ENCODE measurements around the gene EIPR1.
"Not testable (repeated sequence)": the region's sequence is repeated elsewhere in the genome, so short reads cannot be mapped to it uniquely, and the experiment has no call there.

EIPR1 gene

DNA sequence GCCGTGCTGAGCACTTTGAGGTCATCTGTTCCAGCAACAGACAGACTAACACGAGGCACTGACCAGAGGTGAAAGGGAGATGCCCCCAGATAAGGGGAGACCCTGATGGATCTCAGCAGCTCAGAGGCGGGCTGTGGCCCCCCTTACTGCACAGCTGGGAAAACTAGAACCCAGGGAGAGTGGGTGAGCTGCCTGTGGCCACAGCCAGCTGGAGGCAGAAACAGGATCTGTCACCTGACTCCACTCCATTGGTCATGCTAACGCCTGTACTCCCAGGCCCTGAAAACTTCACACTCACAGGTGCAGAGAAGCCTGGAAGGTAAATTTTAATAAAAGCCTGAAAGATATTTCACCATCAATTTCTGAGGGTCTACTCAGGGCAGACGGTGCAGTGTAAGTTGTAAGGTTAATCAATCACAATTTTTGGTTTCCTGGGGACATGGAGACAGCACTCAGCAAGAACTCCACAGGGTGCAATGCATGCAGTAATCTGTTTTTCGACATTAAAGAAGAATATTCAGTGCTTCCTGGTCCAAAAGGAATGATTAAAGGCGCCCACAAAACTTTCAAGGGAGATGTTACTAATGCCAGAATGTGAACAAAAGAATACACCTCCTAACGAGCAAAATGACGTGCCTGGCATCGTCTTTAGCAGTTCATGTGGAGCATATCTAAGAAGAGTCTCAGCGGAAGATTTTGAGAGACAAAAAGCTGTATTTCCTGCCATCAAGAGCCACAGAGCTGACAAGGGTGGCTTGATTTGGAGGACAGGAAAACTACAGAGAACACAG is 173.4 kb downstream of the EIPR1 start:
- DNase-seq = no peak

DNA sequence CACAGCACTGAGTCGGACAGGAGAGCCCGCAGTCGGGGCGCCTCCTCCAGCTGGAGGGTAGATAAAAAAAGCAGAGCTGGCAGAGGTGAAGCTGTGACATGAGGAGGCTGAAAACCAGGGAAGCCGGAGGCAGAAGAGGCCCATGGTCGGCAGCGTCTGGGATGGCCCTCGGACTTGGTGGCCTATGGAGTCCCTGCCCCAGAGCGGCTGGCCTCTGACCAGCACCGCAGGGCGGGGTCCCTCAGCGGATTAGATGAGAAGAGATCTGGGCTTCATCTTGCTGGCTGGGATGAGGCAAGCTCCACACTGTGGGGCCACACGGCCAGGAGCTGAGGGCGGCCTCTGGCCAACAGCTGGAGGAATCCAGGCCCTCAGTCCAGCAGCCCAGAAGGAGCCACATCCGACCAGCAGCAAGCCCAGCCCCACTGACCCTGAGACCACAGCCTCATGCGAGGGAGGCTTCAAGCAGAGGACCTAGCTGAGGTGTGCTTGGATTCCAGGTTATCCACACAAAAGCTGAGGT is 174.1 kb downstream of the EIPR1 start:
- no peak for DNase-seq

DNA sequence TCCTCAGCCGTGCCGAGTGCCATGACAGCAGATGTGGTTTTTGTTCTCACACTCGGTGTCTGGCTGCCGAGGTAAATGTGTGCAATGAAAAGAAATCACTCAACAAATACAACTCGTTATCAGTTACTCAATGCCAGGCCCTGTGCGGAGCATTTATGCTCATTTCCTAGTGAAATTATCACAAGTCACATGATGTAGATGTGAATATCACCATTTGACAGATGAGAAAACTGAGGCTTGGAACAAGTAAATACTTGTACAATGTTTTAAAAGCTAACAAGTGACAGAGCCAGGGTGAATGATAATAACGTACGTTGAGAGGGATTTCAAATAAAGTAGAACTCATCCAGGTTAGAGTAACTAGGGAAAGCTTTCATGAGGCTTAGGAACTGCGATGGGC is 174.7 kb downstream of the EIPR1 start:
- DNase-seq = no peak

DNA sequence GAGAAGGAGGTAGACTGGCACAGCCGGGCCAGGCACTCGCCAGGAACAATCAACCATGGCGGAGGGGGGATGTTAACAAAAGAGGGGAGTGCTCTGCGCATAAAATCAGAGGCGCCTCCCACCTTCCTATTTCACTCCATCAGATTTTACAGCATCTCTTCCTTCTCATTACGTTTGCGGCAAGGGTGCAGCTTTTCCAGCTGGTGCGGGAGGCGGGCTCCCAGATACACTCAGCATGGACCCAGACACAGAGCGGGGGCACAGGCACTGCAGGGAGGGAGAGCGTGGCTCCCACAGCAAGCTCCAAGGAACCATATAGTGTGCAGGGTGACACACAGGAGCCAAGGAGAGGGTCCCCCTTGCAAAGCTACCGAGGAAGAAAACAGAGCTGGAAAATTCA is 176.3 kb downstream of the EIPR1 start:
- no peak for DNase-seq

DNA sequence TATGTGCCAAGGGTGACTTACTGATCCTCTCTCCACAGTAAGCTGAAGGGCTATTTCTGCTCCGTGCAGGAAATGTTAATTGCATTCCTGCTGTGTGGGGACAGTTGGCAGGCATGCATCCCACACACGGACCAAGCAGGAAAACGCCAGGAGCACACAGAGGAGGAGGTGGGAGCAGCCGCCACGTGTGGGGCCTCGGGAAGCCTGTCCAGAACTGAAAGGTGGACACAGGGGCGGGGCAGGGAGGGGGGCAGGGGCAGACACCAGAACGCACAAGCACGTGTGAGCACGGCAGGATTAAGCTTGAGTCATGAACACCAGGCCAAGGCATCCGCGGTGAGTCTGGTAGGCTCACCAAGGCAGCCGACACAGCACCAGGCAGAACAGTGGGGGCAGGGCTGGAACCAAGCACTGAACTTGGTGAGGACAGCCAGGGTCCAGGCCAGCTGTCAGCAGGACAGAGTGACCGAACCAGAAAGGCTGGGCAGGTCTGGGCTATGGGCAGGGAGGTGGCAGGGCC is 177.1 kb downstream of the EIPR1 start:
- no peak for DNase-seq

DNA sequence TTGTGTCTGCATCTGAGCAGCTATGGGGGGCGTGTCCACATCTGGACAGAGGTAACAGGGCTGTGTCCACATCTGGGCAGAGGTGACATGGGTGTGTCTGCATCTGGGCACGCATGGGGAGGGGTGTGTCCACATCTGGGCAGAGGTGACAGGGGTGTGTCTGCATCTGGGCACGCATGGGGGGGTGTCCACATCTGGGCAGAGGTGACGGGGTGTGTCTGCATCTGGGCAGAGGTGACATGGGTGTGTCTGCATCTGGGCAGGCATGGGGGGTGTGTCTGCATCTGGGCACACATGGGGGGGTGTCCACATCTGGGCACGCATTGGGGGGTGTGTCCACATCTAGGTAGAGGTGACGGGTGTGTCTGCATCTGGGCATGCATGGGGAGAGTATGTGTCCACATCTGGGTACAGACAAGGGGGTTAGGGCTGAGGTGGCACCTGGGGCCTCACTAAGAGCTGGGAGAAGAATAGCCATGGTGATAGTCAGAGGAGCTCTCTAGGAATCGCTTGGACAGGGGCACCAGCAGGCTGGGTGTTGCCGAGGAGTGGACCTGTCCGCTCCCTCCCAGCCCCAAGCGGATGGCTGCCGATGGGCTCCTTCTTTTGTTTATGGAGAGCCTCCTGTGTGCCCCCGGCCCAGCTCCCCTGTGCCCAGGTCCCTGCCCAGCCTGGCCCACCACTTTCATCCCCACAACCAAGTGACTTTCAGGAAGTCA is 177.8 kb downstream of the EIPR1 start:
- DNase-seq = no peak

DNA sequence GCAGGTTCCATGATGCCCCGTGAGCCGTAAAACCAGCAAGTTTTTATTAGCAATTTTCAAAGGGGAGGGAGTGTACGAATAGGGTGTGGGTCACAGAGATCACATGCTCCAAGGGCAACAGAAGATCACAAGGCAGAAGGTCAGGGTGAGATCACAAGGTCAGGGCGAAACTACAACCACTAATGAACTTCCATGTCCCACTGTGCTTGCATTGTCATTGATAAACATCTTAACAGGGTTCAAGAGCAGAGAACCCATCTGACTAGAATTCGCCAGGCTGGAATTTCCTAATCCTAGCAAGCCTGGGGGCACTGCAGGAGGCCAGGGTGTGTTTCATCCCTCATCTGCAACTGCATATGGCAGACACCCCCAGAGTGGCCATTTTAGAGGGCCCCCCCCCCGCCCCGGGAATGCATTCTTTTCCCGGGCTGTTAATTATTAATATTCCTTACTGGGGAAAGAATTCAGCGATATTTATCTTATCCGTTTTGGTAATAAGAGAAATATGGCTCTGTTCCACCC is 178.9 kb downstream of the EIPR1 start:
- DNase-seq = not testable (repeated sequence)

DNA sequence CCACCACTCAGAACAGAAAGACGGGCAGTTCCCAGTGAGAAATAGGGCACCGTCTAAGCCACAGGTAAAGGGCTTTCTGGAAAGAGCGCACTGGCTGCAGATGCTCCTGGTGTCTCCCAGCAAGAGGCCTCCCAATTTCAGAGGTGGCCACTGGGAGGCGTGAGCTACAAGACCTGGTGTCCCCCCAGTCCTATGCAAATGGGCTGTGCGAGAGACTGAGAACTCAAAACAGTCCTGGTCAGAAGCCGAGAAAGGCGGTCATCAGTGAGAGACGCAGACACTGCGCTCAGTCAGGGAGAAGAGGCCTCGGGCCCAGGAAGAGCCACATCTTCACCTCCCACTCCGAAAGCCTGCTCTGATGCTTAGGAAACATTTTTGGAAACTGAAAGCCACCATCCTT is 179.5 kb downstream of the EIPR1 start:
- DNase-seq = peak; percentile 21 to 25

DNA sequence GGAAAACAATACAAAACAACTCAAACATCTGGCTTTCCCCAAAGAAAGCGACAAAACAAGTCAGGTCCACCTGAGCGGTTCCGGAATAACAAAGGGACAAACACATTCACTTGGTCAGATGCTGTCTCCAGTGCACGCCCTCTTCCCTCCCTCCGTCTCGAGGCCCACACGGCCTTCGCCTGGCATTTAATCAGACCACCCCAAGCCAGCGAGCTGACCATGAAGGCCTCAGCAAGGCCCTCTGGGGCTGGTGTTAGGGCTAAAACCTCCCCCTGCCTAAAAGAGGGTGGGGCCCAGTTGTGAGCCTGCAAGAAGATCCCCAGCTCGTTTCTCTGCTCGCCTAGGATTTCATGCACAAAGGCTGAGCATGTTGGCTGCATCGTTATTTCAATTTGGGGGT is 180.3 kb downstream of the EIPR1 start:
- no peak for DNase-seq

DNA sequence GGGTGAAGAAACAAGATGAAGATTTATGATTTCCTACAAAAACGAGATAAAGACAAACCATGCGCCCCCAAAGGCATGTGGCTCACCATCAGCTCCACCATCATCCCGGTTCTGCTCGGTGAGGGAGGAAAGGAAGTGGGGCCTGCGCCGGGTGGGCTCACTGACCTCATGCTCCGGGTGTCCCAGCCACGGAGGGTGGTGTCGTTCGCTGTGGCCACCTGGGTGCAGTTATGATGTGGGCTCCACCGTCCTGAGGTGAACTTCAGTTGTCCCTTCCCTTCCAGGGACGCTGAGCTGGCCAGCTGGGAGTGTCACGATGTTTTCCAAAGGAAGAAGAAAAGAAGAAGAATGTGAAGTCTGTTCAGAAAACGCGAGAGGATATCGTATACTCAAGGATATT is 180.9 kb downstream of the EIPR1 start:
- DNase-seq = no peak

DNA sequence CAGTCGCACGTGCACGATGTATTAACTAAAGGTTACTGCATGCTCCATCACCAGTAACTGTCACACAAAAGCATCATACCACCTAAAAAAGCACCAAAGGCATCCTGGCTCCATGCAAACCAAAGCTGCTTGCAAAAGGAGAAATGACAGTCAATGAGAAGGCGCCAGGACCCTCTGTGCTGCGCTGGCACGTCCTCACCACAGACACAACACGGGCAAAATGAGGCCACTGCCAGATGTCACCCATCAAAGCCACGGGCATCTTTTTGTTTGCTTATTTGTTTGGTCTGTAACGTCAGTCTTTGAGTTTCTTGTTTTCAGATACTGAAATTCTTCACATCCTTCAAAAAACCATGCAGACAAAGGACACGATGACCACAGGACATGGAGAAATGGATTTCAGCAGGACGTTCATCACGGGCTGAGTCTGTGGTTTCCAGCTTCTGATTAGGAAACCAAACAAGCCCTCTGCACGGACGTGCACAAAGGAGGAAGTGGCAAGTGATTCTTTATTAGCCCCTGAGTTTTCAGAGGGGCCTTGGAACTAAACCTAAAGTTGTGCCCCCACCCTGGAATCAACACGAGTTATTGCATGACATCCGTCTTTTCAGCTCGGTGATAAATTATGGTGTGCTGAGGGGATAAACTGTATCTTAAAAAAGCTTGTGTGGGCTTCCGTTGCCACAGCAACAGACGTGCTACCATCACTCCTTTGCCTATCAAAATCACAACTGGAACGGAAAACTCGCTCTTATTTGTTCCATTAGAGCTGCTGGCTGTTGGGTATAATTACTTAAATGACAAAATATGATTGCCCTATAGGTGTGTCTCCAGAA is 181.8 kb downstream of the EIPR1 start:
- no peak for DNase-seq

DNA sequence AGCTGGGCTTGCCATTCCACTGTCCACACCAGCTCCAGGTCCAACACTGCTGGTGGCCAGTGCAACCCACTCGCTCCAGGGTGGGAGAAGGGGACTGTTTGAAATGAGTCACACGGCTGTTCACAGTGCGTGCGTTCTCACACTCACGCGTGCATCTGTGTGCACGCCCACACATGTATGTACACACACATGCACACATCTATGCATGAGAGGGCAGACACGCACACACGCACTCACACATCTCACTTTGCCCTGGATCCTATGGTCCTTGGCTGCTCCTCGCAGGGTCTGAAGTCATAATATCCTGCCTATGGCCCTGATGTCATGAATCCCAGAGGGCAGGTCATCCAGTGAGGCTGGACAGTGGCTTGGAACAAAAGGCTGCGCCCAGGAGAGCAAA is 182.8 kb downstream of the EIPR1 start:
- DNase-seq = no peak

DNA sequence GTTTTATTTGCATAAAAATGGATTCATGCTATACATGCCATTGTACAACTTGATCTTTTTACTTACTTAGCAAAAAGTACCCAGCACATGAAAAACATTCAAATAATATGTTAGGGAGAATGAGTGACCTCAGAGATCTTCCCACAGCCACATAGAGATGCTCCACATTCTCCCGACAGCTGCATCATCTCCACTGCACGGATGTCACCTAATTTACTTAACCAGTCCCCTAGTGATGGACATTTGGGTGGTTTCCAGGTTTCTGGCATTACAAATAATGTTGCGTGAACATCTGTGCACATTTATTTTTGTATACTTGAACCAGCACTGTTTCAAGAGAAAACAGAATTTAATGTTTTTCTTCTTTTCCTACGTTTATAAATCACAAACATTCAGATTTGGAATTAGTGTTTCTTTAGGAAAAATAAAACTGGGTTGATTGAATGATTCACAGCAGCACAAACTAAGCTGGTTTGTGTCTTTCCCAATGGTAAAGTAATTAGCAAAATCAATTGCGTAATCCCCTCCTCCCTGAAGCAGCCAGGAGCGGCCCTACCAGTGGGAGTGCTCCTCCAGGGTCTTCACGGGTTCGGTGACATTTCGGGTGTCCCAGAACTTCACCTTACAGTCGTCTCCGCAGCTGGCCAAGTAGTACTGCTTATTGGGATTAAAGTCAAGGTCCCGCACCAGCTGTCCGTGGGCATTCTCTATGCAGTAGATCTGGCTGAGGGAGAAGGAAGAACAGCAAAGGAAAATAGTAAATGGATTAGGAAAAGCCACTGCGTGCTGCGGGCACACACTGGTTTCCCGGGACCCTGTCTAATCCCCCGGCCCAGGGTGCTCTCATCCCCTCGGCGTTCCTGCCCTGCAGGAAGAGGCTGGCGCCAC is 183.9 kb downstream of the EIPR1 start:
- no peak for DNase-seq

DNA sequence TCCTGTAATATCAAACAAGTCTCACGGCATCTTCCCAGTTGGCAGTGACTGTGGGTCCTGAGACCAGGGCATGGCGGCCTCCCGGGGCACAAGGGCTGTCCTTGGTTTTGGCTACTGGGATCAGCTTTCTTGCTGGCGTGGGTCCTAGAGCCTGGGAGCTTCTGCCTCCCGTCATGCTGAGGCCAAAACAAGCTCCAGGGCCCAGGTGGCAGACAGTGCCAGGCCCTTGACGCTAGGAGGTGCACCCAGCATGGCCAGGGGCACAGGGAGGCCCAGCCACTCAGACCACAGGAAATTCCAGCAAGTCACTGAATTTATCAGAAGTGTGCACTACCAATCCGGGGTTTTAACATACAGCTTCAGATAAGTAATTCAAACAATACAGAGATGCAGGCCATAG is 184.7 kb downstream of the EIPR1 start:
- DNase-seq = no peak

DNA sequence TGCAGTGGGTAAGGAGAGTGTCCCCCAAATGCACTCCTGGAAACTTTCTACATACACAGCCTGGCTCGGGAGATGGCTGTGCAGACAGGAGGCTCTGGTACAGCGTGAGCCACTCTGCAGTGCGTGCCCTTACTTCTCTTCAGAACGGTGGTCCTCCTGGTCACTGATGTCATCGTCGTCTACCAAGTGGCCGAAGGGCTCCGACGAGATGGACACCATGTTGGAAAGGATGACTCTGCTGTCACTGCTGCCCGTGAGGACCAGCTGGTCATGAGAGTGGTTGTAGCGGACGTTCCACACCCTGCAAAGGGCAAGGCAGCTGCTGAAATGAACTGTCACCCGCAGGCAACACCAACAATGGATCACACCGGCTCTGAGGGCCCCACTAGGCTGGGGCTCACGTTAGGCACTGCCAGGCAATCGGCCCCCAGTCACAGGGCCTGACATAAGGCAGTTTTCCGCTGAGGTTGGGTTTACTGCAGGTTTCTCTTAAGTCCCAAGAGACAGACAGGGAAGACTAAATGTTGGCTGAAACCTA is 185.3 kb downstream of the EIPR1 start:
- no peak for DNase-seq

DNA sequence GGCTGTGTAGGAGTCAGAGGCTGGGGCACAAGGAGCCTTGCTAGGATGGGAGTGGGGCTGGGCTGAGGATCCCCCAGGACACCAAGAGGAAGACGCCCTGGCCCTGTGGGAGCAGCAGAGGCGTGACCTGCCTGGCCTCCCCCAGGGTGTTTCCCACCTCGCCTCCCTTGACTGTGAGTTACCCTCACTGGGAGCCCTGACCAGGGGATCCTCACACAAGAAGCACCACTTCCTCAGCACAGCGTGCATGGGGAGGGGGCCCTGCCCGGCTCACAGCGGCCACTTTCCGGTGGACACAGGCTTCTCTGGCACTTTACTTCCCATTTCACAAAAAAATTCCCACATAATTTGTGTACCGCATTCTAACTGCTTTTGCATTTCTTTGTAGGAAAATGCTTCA is 187.7 kb downstream of the EIPR1 start:
- DNase-seq = no peak

DNA sequence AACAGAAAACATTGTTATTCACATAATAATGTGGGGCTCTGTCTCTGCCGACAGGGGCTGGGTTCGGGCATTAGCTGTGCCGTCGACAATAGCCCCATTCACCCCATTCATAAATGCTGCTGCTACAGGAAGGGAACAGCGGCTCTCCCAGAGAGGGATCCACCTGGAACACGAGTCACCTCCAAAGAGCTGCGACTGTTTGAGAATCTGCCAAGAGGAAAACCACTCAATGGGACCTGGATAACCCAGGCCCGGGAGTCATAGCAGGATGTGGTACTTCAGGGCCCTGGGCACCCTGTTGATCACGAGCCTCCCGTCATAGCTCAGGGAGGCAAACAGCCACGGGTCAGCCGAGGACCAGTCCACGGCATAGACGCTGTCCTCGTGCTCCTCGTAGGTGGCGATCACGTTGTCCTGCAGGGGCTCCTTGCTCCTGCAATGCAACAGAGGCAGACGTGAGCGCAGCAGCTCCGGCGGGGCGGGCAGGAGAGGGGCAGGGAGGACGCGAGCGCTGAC is 188.5 kb downstream of the EIPR1 start:
- no peak for DNase-seq

DNA sequence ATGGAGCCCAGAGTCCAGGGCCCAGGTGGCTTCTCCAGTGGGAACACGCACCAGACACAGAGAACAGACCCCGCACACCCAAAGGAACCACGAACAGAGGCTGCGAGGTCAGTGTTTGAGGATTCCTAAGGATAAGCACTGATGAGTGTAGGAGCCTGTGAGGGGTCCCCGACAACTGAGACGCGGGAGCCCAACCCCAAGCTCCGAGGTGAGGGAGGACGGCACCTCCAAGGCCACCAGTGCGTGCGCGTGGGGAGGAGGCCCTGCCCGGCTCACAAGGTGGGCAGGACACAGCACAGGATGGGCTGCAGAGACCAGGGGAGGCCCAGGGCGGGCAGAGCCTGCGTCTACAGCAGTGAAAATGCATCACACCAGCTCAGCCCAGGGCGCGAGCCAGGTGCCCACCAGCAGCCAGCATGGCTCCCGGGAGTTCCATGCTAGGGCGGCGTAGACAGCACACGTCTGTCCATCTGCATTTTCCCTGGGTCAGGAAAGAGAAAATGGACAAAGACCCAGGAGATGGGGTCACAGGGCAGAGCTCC is 189.1 kb downstream of the EIPR1 start:
- DNase-seq = no peak

DNA sequence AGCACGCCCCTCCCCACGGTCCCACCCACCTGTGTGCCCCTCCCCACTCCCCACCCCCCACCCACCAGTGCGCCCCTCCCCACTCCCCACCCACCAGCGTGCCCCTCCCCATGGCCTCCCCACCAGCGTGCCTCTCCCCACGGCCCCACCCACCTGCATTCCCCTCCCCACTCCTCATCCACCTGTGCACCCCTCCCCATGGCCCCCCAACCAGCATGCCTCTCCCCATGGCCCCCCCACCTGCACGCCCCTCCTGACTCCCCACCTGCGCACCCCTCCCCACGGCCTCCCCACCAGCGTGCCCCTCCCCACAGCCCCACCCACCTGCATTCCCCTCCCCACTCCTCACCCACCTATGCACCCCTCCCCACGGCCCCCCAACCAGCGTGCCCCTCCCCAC is 190.2 kb downstream of the EIPR1 start:
- no peak for DNase-seq

DNA sequence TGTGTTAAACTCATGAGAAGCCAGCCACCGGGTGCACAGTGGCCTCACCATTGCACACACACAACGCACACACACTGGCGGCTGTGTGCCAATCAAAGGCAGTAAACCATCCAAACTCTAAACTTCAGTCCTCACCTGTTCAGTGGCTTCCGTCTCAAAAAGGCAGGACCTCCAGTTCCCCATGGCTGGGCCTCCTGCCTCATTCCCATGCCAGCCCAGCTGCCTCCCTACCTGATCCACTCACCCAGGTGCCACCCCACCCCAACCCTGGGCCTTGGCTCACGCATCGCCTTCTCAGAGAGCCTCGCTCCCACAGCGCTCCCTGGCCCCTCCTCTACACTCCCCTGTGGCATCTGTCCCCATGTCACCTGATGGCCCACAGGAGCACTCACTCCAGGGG is 190.9 kb downstream of the EIPR1 start:
- DNase-seq = no peak

DNA sequence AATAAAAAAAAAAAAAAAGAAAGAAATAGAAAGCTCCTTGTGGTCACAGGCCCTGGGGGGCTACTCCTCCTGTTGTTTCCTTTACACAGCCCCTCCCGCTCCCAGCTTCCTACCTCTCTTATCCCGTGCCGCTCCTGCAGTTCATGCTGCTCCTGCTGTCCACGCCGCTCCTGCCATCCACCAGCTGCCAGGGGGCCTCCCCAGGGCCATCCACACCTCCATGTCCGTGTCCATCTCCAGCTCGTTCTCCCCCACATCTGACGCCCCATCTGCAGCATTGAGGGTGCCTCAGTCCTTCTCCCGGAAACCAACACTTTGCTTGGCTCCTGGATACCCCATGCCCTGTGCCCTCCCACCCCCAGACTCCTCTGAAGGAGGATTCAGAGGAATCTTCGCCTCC is 191.7 kb downstream of the EIPR1 start:
- DNase-seq = no peak

Data from stimulated activated CD4-positive, alpha-beta T cell treated with anti-CD3 and anti-CD28 coated beads, Interleukin-2, amount 100 ng/mL, for 24 hours (primary cell).